Posterior cingulate gyrus (tissue), 11 donors: ENCODE data around the gene ENAH.
"Not testable (repeated sequence)": the region's sequence is repeated elsewhere in the genome, so short reads cannot be mapped to it uniquely, and the experiment has no call there.

ENCODE experiments used
- DNase-seq, 10 donors: peaks; one replicate each; pipeline versions ENCODE4 v3.0.0 to v3.0.0-alpha.2; 2020 to 2021; ENCODE audit warnings: mixed read lengths in 3 of 10
- intact Hi-C: fragments of 100-400 bp; cut with DNase I; formaldehyde crosslinking; loops from one replicate; pipeline ENCODE4 v1.15.1; 2023

ENAH gene

GRCh38 chr1:225537554-225538251 lies 115.2 kb downstream of the ENAH start:
- intact Hi-C loops = no loop called here
- DNase-seq = no peak

DNA sequence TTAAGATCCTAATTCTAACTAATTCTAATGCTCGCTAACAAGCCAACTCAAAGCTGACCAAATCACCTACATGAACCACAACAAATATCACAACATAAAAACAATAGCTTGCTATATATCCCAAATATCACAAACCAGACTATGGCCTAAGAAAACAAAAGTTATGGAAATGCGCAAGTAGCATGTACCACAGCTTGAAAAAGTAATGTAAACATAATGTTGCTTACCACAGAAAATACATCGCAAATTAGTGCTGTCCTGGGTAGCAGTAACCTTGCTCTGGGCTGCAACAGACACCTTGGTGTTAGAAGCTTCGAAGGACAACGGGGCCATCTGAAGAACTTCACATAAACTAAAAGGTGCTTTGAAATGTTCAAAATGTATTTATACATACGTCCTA lies 117.6 kb downstream of the ENAH start:
- intact Hi-C loops = no loop called here
- no peak for DNase-seq

GRCh38 chr1:225534772-225535171 lies 118.2 kb downstream of the ENAH start:
- DNase-seq = no peak
- intact Hi-C loops = no loop called here

DNA sequence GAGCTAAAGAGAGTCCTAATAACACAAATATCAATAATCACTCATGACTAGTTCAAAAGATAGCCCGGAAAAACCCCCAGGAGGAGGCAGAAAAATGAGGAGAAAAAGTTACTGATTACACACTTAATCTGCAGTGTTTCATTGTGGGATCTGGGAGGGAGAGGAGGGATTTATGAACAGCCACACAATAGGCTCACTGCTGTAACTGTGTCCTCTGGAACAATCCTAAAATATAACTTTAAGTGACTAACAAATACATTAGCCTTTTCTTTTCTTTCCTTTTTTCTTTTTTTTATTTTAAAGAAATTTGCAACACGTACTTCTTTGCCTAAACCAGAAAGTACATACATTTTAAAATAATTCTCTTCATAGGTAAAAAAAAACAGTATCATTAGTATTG lies 118.8 kb downstream of the ENAH start:
- intact Hi-C loops = no loop called here
- DNase-seq = no peak

DNA sequence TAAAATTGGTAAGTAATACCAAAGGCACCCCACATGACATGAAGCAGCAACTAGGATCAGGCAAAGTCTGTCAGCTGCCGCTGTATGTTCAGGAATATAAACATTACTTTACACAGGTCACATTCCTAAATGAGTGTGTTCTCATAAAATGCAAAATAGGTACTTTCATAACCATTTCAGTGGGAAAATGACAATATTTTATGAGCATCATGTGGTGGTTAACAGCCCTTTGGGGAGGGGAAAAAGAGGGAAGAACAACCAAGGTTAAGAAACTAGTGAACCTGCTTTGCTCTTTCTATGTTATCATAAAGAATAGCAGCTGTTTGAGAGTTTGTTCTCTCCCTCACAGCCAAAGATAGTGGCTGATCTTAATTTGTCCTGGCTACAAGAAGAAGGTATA lies 119.7 kb downstream of the ENAH start:
- intact Hi-C loops = no loop called here
- DNase-seq = no peak

DNA sequence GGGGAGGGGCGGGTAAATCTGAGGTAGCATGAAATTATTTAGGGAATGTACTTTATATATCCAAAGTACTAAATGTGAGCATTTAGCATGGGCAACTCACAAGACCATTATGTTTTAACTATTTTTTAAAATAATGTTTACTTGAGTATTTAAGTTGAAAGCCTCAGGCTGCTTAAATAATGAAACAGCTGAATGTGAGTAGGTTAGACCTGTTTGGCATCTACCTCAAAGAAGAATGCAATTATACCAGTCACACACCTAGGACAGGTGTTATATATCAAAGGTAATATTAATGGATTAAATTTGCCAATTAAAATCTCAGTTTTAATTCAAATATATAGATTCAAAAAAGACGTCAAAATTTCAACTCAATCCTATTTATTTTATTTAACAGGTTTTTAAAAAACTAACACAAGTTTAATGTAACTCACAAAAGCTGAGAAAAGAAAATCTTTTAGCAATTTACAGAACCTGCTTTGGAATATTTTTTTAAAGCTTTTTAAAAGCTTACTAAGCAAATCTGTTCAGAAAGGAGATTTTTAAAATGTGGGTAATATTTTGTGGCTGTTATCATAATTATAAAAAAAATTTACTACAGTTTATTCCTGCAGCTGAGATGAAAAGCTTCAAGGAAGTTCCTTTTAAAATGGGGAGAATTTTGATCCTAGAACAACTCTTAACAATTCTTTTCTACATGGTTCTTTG lies 120.5 kb downstream of the ENAH start:
- intact Hi-C loops = no loop called here
- no peak for DNase-seq

GRCh38 chr1:225529726-225530125 lies 123.2 kb downstream of the ENAH start:
- no peak for DNase-seq
- intact Hi-C loops = no loop called here

- intact Hi-C loops = no loop called here
- DNase-seq = no peak
Observed at GRCh38 chr1:225527575-225527974, 125.3 kb downstream of the ENAH start.

- no peak for DNase-seq
- intact Hi-C loops = no loop called here
Observed at GRCh38 chr1:225526878-225527277, 126.0 kb downstream of the ENAH start.

DNA sequence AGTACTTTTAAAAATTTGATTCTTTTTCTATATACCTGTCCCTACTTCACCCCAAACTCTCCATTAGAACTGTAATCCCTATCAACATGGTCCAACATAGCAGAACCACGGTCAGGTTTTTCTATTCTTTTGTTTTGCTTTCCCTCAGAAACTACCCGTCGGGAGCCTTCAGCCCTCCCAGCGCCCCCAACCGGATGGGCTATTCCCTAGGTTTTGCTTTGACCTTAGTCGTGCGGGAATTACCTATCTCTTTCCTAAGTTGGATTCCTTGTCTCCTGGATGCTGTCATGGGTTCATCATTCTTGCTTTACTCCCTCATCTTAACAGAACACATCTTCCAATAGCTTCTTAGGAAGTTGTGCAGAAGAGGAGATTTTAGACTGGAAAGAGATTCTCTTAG lies 127.5 kb downstream of the ENAH start:
- no peak for DNase-seq
- intact Hi-C loops = no loop called here

- no peak for DNase-seq
- intact Hi-C loops = no loop called here
Observed at GRCh38 chr1:225524570-225524969, 128.4 kb downstream of the ENAH start.

DNA sequence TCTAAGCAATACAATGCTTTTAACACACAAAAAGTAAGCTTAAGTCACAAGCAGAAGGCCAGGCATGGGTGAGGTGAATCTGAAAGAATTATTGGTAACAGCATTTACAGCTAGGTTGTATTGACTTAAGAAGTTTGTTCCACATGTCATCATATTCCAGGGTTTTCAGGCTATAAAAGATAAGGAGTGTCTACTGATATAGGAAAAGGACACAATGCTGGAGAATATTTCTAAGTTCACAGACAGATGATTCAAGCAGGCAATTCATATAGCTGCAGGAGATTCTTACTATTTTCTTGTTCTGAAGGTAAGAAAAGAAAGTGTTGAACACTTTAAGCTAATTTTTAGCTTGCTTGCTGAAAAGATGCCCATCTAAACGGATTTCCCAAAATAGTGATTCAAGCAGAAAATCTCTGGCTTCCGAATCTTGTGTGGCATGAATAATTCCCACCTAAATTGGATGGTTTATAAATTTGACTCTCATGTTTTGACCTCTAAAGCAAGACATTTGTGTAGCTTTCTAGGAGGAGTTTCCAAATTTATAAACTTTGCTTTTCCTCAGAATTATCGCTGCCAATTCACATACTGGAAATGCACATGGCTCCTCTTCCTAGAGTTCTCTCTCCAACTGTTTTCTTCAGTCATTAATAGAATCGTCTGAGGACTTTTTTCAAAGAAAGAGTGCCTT lies 129.5 kb downstream of the ENAH start:
- DNase-seq = no peak

DNA sequence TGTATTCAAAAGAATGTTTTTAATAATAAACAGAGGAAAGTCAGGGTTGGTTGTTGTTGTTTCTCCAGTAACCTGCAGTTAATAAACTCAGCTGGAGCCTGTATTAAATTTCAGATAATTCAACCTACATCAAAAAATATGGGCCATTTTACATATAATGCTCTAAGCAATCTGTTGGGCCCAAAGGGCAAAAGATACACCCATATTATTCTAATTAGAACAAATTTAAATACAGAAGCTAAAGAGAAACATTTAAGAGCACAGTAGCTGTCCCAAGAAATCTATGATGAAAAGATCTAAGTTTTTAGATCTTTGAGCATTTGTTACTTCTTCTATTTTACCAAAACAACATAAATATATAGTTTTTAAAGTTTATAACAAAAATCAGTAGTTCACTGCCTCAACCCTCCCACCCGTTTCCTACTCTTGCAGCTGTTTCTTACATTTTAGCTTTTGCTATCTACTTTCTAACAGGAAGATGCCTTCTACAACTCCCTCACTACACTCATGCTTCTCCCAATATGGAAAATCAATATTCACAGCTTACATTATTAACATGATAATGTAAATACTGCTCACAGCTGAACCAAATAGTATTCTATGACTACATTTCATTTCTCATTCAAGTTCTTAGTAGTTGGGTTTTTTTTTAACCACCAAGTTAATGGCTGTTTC lies 130.2 kb downstream of the ENAH start:
- DNase-seq = no peak
- intact Hi-C loops = no loop called here

More for the DNA sequence above, 129.5 kb downstream of the ENAH start:
- intact Hi-C loops = no loop called here

DNA sequence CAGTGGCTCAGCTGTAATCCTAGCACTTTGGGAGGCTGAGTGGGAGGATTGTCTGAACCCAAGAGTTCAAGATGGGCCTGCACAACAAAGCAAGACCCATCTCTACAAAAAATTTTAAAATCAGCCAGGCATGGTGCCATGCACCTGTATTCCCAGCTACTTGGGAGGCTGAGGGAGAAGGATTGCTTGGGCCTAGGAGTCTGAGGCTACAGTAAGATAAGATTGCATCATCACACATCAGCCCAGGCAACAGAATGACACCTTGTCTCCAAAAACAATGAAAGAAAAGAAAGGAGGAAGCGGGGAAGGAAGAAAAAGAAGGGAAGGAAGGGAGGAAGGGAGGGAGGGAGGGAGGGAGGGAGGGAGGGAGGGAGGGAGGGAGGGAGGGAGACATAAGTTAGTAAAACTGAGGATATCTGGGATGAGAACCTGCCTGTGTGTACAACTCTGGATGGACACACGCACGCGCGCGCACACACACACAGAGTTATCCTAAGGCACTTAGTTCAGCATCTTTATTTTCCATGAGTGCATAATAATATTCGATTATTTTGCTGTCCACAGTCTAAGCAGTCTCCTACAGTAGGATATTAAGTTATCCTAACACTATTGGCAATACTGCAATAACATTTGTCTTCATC lies 132.2 kb downstream of the ENAH start:
- DNase-seq = no peak
- intact Hi-C loops = no loop called here

DNA sequence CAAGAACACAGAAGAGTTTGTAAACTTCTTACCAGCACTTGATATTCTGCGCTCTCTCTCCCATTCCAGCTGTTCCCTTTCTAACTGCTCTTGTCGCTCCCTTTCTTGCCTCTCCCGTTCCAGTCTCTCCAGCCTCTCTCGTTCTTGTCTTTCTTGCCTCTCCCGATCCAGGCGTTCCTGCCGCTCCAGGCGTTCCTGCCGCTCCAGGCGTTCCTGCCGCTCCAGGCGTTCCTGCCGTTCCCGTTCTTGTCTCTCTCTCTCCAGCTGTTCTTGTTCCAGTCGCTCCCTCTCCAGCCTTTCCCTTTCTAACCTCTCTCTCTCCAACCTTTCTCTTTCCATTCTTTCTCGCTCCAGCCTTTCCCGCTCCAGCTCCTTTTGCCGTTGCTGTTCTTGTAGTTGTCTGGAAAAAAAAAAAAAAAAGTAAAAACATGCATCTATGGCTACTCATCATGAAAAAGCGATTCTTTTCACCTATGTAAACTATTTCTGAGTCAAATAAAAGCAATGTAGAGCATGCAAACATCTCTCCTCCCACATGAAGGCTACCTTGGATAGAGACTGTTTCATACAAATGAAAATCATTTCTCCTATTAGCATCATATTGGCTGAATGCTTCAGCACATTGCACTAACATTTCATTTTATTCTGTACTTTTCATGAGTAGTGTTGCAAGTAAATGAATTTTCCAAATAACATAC lies 133.6 kb downstream of the ENAH start:
- peak in 5 of 10 donors; percentile 45 to 87 (median 72) for DNase-seq
- intact Hi-C loops = no loop called here

DNA sequence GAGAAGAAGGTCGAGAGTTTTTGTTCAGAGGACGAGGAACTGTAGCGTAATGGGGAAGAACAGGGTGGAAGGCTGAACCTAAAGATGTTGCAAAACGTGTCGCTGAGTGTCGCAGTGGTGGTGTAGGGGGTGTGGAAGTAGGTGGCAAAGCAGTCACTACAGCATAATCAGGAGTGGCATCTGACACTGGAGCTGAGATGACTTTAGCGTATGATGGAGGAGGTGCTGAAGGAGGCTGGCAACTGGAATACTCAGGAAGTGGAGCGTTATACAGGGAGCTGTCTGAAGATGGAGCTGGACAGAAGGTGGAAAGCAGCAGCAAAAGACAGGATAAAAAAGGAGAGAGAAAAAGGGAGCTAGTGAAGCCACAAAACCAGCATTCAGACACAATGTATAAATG lies 135.2 kb downstream of the ENAH start:
- intact Hi-C loops = no loop called here
- DNase-seq = peak in 2 of 10 donors; percentile 38 to 76

- peak in 2 of 10 donors; percentile 36 to 75 for DNase-seq
- intact Hi-C loops = no loop called here
Observed at GRCh38 chr1:225517221-225517620, 135.7 kb downstream of the ENAH start.

DNA sequence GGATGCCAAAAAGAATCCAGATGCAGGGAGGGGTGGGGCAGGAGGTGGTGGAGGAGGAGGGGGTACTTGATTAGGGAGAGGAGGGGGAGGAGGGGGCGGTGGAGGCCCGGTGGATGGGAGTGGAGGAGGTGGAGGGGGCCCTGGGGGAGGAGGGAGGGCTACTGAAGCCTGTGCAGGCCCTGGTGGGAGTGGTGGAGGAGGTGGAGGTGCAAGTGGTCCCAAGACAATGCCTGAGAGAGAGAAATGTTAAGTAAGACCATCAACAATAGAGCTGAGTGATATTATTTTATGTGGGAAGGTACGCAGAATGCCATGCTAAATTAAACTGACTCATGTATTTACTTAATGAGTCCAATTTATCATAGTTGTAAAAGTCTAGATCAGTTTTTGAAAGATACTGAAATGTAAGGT lies 138.2 kb downstream of the ENAH start:
- no peak for DNase-seq
- intact Hi-C loops = no loop called here

- DNase-seq, intact Hi-C loops: not testable (repeated sequence)
Observed at GRCh38 chr1:225513576-225513975, 139.3 kb downstream of the ENAH start.

GRCh38 chr1:225511828-225512381 lies 141.0 kb downstream of the ENAH start:
- intact Hi-C loops = no loop called here
- DNase-seq = no peak
